Neutrophil (primary cell): ENCODE data around the gene INPP5B.
"Not testable (repeated sequence)": the region's sequence is repeated elsewhere in the genome, so short reads cannot be mapped to it uniquely, and the experiment has no call there.

Source experiments
- H3K27ac ChIP-seq: fragments of 200-600 bp; sonication (generic); 2 replicates; pipeline ENCODE4 v1.5.1; 2016; ENCODE audit warnings: mild to moderate bottlenecking, moderate library complexity
- H3K27me3 ChIP-seq: fragments of 200-600 bp; sonication (generic); 2 replicates; pipeline ENCODE4 v1.6.0; 2016; ENCODE audit warnings: mild to moderate bottlenecking
- H3K36me3 ChIP-seq: fragments of 200-600 bp; sonication (generic); 2 replicates; pipeline ENCODE4 v1.5.1; 2017
- H3K4me1 ChIP-seq, 2 experiments: fragments of 200-600 bp in 1 of 2; sonication (generic) in 1 of 2; 1 replicate in 1 of 2; 2 replicates in 1 of 2; pipeline versions ENCODE4 v1.5.1 to v1.6.1; 2013 to 2016; ENCODE audit warnings: low read depth in 1 of 2, low read length in 1 of 2, mild to moderate bottlenecking in 1 of 2, moderate library complexity in 1 of 2; ENCODE audit not compliant: control insufficient read depth in 1 of 2, insufficient read depth in 1 of 2
- H3K4me3 ChIP-seq, 2 experiments: fragments of 200-600 bp in 1 of 2; sonication (generic) in 1 of 2; 1 replicate in 1 of 2; 2 replicates in 1 of 2; pipeline ENCODE4 v1.5.1; 2013 to 2016; ENCODE audit warnings: low read depth in 1 of 2, low read length in 1 of 2, mild to moderate bottlenecking in 1 of 2, moderate library complexity in 1 of 2
- H3K9me3 ChIP-seq: fragments of 200-600 bp; sonication (generic); 2 replicates; pipeline ENCODE4 v1.5.1; 2016
- TF ChIP-seq, protein P1 (sequence below): fragments of 200-600 bp; sonication (generic); IDR thresholded peaks from 2 replicates; pipeline ENCODE4 v1.5.1; 2016; ENCODE audit warnings: antibody characterized with exemption

Gene INPP5B

DNA sequence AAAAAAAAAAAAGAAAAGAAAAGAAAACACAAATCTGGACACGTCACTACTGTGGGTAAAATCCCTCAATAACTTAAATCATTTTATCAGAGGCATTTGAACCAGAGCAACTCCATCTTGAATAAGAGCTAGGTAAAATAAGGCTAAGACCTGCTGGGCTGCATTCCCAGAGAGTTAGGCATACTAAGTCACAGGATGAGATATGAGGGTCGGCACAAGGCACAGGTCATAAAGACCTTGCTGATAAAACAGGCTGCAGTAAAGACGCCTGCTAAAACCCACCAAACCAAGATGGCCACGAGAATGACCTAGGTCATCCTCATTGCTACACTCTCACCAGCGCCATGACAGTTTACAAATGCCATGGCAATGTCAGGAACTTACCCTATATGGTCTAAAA is 43.9 kb downstream of the INPP5B start:
- TF ChIP-seq, protein P1, sequence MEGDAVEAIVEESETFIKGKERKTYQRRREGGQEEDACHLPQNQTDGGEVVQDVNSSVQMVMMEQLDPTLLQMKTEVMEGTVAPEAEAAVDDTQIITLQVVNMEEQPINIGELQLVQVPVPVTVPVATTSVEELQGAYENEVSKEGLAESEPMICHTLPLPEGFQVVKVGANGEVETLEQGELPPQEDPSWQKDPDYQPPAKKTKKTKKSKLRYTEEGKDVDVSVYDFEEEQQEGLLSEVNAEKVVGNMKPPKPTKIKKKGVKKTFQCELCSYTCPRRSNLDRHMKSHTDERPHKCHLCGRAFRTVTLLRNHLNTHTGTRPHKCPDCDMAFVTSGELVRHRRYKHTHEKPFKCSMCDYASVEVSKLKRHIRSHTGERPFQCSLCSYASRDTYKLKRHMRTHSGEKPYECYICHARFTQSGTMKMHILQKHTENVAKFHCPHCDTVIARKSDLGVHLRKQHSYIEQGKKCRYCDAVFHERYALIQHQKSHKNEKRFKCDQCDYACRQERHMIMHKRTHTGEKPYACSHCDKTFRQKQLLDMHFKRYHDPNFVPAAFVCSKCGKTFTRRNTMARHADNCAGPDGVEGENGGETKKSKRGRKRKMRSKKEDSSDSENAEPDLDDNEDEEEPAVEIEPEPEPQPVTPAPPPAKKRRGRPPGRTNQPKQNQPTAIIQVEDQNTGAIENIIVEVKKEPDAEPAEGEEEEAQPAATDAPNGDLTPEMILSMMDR = no peak
- Histone ChIP-seq H3K9me3 (no peaks in the 10 kb centered on the region), H3K4me1 (peaks cover 11 to 15% of the 10 kb centered on the region in 2 experiments), H3K4me3 (no peak overlapping the region), H3K27ac (no peak overlapping the region), H3K36me3 (no peaks in the 10 kb centered on the region), H3K27me3 (no peaks in the 10 kb centered on the region)

DNA sequence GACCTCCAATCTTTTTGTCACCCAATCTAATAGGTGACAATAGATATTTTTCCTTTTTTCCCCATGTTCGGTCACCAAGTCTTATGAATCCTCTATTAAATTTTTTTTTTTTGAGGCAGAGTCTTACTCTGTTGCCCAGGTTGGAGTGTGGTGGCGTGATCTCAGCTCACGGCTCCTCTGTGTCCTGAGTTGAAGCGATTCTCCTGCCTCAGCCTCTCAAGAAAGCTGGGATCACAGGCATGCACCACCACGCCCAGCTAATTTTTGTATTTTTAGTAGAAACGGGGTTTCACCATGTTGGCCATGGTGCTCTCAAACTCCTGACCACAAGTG is 45.0 kb downstream of the INPP5B start:
- Histone ChIP-seq H3K4me3 (no peak overlapping the region), H3K4me1 (peaks cover 11 to 15% of the 10 kb centered on the region in 2 experiments), H3K9me3 (no peaks in the 10 kb centered on the region), H3K27me3 (no peaks in the 10 kb centered on the region), H3K36me3 (no peaks in the 10 kb centered on the region), H3K27ac (peak overlapping the region; percentile 72)
- TF ChIP-seq, protein P1 = no peak

DNA sequence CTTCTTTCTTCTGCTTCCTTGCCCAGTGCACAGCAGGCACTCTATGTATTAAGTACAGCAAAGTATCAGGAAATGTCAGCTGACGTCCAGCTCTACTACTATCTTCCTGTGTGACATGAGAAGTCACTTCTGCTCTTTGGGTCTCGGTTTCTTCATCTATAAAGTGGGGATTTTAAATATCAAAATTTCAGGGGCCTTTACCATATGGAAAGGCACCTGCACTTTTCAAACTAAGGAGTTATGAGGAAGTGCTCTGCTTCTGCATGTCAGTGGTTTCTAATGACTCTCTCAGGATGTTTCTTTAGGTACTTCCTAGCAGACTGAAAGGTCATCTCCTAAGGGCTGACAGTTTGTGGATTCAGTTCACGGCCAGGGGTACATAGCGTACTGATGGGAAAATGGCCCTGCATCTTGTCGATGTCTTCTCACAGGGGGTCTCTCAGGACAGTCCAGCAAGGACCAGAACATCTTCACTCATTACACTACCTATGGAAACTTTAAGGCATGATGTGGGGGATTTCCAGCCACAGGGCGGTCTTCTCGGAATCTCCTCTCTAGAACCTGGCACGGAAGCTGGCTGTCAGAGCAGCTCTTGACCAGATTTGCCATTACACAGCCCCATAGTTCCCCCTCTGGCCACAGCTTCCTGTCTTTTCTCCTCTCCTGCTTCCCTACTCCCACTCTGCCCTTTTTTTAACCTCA is 45.5 kb downstream of the INPP5B start:
- H3K9me3 ChIP-seq = no peaks in the 10 kb centered on the region
- no peak overlapping the region for H3K4me3 ChIP-seq
- TF ChIP-seq, protein P1 = no peak
- peak overlapping the region; percentile 72 for H3K27ac ChIP-seq
- H3K36me3 ChIP-seq = no peaks in the 10 kb centered on the region
- no peaks in the 10 kb centered on the region for H3K27me3 ChIP-seq
- H3K4me1 ChIP-seq = peaks cover 11 to 15% of the 10 kb centered on the region in 2 experiments

DNA sequence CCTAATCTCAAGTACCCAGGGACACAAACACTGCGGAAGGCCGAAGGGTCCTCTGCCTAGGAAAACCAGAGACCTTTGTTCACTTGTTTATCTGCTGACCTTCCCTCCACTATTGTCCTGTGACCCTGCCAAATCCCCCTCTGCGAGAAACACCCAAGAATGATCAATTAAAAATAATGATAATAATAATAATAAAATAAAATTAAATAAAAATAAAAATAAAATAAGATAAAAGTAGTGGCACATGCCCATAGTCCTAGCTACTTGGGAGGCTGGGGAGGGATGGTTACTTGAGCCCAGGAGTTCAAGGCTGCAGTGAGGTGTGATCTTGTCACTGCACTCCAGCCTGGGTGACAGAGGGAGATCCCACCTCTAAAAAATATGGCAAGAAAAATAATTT is 49.3 kb downstream of the INPP5B start:
- not testable (repeated sequence) for H3K4me3 ChIP-seq, H3K27ac ChIP-seq, H3K36me3 ChIP-seq, H3K27me3 ChIP-seq, H3K9me3 ChIP-seq
- H3K4me1 ChIP-seq = peaks cover 11 to 15% of the 10 kb centered on the region in 2 experiments

DNA sequence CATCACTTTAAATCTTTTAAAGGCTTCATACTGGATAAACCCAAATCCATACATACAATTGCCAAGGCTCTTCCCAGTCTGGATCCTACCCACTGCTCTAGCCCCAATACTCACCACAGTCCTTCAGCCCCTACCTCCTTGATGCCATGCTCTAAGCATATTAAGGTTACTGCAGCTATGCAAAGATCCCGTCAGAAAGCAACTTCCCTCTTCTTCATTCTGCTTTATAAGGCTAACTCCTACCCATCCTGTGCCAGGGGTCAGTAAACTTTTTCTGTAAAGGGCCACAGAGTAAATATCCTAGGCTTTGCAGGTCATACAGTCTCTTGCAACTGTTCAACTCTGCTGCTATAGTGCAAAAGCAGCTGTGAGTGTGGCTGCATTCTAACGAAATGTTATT is 53.2 kb downstream of the INPP5B start:
- H3K27me3 ChIP-seq = no peaks in the 10 kb centered on the region
- H3K4me1 ChIP-seq = no peaks in the 10 kb centered on the region
- H3K36me3 ChIP-seq = peaks cover 17% of the 10 kb centered on the region
- H3K4me3 ChIP-seq = no peak overlapping the region
- TF ChIP-seq, protein P1 = no peak
- H3K27ac ChIP-seq = no peak overlapping the region
- H3K9me3 ChIP-seq = no peaks in the 10 kb centered on the region

DNA sequence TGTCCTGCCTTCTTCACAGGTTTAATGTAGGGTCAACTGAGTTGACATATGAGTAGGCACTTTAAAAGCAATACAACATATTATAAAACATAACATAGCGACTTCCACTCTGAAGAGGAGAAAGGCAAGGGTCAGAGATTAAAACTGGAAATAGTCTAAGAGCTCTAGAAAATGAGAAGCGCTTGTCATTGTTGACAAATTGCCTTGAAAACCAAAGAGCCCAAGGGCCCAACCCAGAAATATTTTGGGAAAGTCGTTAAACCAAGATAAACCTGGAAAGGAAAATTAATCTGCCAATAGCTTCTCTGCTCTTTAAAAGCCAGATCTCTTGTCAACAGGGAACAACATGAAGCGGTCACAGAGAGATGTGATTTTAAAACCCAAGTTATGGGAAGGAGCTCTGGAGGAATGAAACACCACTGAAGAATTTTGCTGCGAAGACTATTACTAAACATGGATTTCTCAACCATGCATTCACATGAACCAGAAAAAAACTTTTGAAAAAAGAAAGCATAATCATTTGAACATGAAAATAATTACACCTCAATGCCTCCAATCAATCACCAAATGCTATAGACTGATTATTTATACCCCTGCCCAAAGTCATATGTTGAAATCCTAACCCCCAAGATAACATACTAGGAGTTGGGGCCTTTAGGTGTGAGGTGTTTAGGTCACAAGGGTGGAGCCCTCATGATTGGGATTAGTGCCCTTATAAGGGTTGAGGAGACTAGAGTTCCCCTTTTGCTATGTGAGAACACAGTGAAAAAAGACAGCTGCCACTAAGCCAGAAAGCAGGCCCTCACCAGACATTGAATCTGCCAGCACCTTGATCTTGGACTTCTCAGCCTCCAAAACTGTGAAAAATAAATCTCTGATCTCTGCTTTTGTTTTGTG is 54.5 kb downstream of the INPP5B start:
- H3K27me3 ChIP-seq = no peaks in the 10 kb centered on the region
- TF ChIP-seq, protein P1 = no peak
- peaks cover 30% of the 10 kb centered on the region for H3K36me3 ChIP-seq
- H3K9me3 ChIP-seq = no peaks in the 10 kb centered on the region
- no peak overlapping the region for H3K4me3 ChIP-seq
- H3K27ac ChIP-seq = no peak overlapping the region
- no peaks in the 10 kb centered on the region for H3K4me1 ChIP-seq
